Right lobe of liver (tissue), 6 donors: Measurements from ENCODE around the gene KCNT2. TPM values are rescaled to one million over a fixed set of nuclear protein-coding genes. Genes with fewer than 3 reads are reported as not detected.

Source experiments
- ATAC-seq, 4 donors: fragments of 200-7000 bp; cut with Tn5 transposase; one replicate each; pipeline ENCODE4 v1.9.1; 2020; ENCODE audit warnings: mild to moderate bottlenecking in 4 of 4, moderate library complexity in 4 of 4
- DNase-seq, 3 donors: peaks; one replicate each; pipeline ENCODE4 v3.0.0-alpha.2; 2020
- H3K27ac ChIP-seq, 3 donors: fragments of 200-600 bp; one replicate each; pipeline ENCODE4 v1.8.0; 2022
- H3K27me3 ChIP-seq, 2 donors: fragments of 200-600 bp; one replicate each; pipeline ENCODE4 v1.8.0; 2022
- H3K36me3 ChIP-seq, 4 donors: fragments of 200-600 bp; sonication (generic) in 1 of 4; one replicate each; pipeline versions ENCODE4 v1.5.1 to v1.8.0; 2017 to 2022; ENCODE audit warnings: control low read depth in 1 of 4
- H3K4me1 ChIP-seq, 4 donors: fragments of 200-600 bp; sonication (generic) in 1 of 4; one replicate each; pipeline versions ENCODE4 v1.5.1 to v1.8.0; 2017 to 2022; ENCODE audit warnings: control low read depth in 1 of 4
- H3K4me3 ChIP-seq, 3 donors: fragments of 200-600 bp; one replicate each; pipeline ENCODE4 v1.8.0; 2022
- H3K9me3 ChIP-seq, 4 donors: fragments of 200-600 bp; sonication (generic) in 1 of 4; one replicate each; pipeline versions ENCODE4 v1.5.1 to v1.8.0; 2017 to 2022; ENCODE audit warnings: control low read depth in 1 of 4
- CTCF ChIP-seq, 4 donors: fragments of 200-600 bp in 3 of 4; fragments of 450-650 bp in 1 of 4; IDR thresholded peaks; one replicate each; pipeline versions ENCODE4 v1.5.1 to v1.8.0; 2016 to 2022; ENCODE audit warnings: antibody characterized with exemption in 4 of 4, mild to moderate bottlenecking in 2 of 4
- POLR2A ChIP-seq: fragments of 450-650 bp; IDR thresholded peaks from one replicate; pipeline ENCODE4 v1.6.1; 2017; ENCODE audit warnings: antibody characterized with exemption, mild to moderate bottlenecking
- WGBS: methylation state at CpG from one replicate; pipeline ENCODE4 v1.1.6; 2018; ENCODE audit warnings: low coverage, low lambda C conversion rate; ENCODE audit not compliant: insufficient coverage; ENCODE audit errors: missing lambda C conversion rate; 5-methylcytosine and 5-hydroxymethylcytosine counted together
- intact Hi-C, 2 donors: fragments of 100-400 bp; cut with DNase I; formaldehyde crosslinking; loops; one replicate each; pipeline versions ENCODE4 v1.11.2 to v1.14.1; 2022
- total RNA-seq, 6 experiments: library from RNA; depleted of rRNA in 2 of 6; stranded (reverse); fragments of >200 nt in 2 of 6; fragmentation: NEBNext Ultra II Directional in 3 of 6; extraction: Animal tissue kit (Norgen Biotek cat#: 25700) in 3 of 6; gene quantifications; one replicate each; pipeline versions ENCODE4 v1.1.0 to v1.2.4, GENCODE V29; 2016 to 2023
- donor health status: DM: no; HTN: yes; CAD: no.
- donor health status: DM: no; HTN: no; CAD: no.
- donor health status: DM: no; HTN: no; CAD: no.
- donor health status: DM: no; HTN: yes; CAD: no.
- donor health status: DM: no; HTN: yes; CAD: no.

The KCNT2 gene
- total RNA-seq, 6 experiments from 2014 or later: 5.3 to 8.4 (median 7.5) TPM

- intact Hi-C loops: no loop called here
- ATAC-seq (peak; percentile 51 to 66 (median 64)), DNase-seq (no peak)
Observed at GRCh38 chr1:196372896-196373536, 235.2 kb downstream of the KCNT2 start.

GRCh38 chr1:196367838-196368237 is 240.4 kb downstream of the KCNT2 start:
- H3K27ac ChIP-seq: no peak overlapping the region
- no peaks in the 10 kb centered on the region for H3K27me3 ChIP-seq
- no peak for ATAC-seq
- intact Hi-C loops: no loop called here
- H3K4me1 ChIP-seq: peaks cover 0 to 11% (median 0%) of the 10 kb centered on the region in 4 donors
- TF ChIP-seq CTCF (IDR thresholded peaks at IDR 0.05) (no peak), POLR2A (no peak)
- H3K36me3 ChIP-seq: no peaks in the 10 kb centered on the region
- H3K9me3 ChIP-seq: no peaks in the 10 kb centered on the region
- 93% methylated on average over 3 of the region's 3 CpGs for WGBS
- H3K4me3 ChIP-seq: no peak overlapping the region
- DNase-seq: no peak

More at GRCh38 chr1:196372896-196373536, 235.2 kb downstream of the KCNT2 start:
- TF ChIP-seq CTCF (IDR thresholded peaks at IDR 0.05) (peak; percentile 27 to 62 (median 51)), POLR2A (no peak)
- no peak overlapping the region for H3K4me3 ChIP-seq
- 42% methylated on average over 2 of the region's 2 CpGs for WGBS
- no peaks in the 10 kb centered on the region for H3K4me1 ChIP-seq
- no peak overlapping the region for H3K27ac ChIP-seq
- no peaks in the 10 kb centered on the region for H3K9me3 ChIP-seq
- H3K36me3 ChIP-seq: no peaks in the 10 kb centered on the region
- no peaks in the 10 kb centered on the region for H3K27me3 ChIP-seq

DNA sequence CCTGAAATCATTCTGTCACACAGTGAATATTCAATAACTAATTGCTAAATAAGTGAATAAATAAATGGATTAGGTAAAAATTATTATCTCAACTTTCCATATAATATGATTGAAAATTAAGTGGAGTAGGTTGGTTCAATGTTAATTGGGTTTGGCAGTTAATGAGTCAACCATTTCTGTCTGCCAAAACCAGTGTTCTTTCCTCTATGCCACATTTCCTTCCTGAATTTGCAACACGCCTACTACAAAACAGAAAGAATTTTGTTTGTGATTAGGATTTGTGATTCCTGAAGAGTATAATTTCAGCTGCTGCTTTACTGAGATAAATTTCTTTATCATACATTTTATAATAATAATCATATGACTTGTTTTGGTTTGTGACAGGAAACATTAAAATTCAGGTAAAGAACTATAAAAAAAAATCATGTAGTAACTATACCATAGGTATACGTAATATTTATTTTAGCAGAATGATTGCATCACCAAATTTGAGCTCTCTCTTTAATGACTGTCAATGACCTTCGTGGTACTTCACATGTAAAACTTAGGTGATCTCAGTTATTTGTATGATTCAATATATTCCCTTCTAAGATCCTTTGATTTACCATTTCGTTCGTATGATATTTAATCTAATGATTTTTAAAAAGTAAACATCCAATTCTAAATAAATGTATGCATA is 241.3 kb downstream of the KCNT2 start:
- Histone ChIP-seq H3K27me3 (no peaks in the 10 kb centered on the region), H3K27ac (no peak overlapping the region), H3K4me1 (peaks cover 0 to 11% (median 0%) of the 10 kb centered on the region in 4 donors), H3K9me3 (no peaks in the 10 kb centered on the region), H3K36me3 (no peaks in the 10 kb centered on the region), H3K4me3 (no peak overlapping the region)
- WGBS: 34% methylated on average over 5 of the region's 5 CpGs
- TF ChIP-seq CTCF (IDR thresholded peaks at IDR 0.05): no peak
- no peak for TF ChIP-seq POLR2A
- DNase-seq (no peak), ATAC-seq (peak in 1 of 4 donors; percentile 31)
- intact Hi-C loops: no loop called here

DNA sequence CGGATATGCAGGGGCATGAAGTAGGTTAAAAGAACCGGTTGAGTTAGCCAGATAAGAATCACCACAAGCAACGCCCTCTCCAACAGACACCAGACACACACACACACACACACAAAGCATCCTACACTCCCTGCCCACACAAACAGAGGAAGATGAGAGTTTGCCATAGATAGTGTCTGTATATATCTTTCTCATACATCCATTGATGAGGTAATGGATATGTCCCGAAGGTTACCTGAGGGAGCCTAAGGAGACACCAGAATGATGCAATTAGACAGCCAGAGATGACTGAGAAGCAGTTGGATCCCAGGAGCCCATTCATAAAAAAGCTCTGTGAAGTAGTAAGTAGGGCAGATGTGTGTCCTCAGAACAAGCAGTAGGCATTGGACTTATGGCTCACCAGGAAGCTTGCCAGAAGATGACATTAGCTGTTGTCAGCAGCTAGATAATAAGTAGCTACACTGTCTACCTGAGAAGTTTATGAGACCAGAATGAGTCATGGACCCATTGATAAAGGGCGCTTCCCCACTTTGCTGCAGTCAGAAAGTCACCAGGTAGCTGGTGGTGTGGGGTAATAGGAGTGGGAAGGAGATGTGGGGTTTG is 247.0 kb downstream of the KCNT2 start:
- ATAC-seq (peak; percentile 86 to 93 (median 90)), DNase-seq (peak in 2 of 3 donors; percentile 23 to 55)
- Histone ChIP-seq H3K9me3 (no peaks in the 10 kb centered on the region), H3K4me3 (peak overlapping the region in 1 of 3 donors; percentile 11), H3K27ac (peak overlapping the region; percentile 31 to 62 (median 58)), H3K27me3 (no peaks in the 10 kb centered on the region), H3K4me1 (peaks cover 0 to 24% (median 7%) of the 10 kb centered on the region in 4 donors), H3K36me3 (no peaks in the 10 kb centered on the region)
- TF ChIP-seq POLR2A (peak; percentile 56), CTCF (IDR thresholded peaks at IDR 0.05) (no peak)
- intact Hi-C loops: no loop called here
- WGBS: 34% methylated on average over 3 of the region's 5 CpGs
